Ectodermal cell (in vitro differentiated cells): ENCODE results near the gene CEP70.

Source experiments
- H3K27ac ChIP-seq: 2 replicates; pipeline ENCODE4 v1.7.0; 2013; ENCODE audit warnings: mild to moderate bottlenecking, low read depth, low read length; ENCODE audit not compliant: insufficient read depth, poor library complexity, severe bottlenecking
- H3K27me3 ChIP-seq: 2 replicates; pipeline ENCODE4 v1.7.0; 2013; ENCODE audit warnings: mild to moderate bottlenecking, low read length; ENCODE audit not compliant: insufficient read depth, control insufficient read depth, poor library complexity, severe bottlenecking
- H3K36me3 ChIP-seq: one replicate; pipeline ENCODE4 v1.7.0; 2013; ENCODE audit warnings: low read length; ENCODE audit not compliant: control insufficient read depth, insufficient read depth
- H3K4me1 ChIP-seq: one replicate; pipeline ENCODE4 v1.7.0; 2013; ENCODE audit warnings: low read length; ENCODE audit not compliant: control insufficient read depth, insufficient read depth
- H3K4me3 ChIP-seq: 2 replicates; pipeline ENCODE4 v1.7.0; 2013; ENCODE audit warnings: low read depth, low read length, control low read depth; ENCODE audit not compliant: insufficient read depth
- H3K9me3 ChIP-seq: 2 replicates; pipeline ENCODE4 v1.7.0; 2013; ENCODE audit warnings: mild to moderate bottlenecking, low read length, moderate library complexity; ENCODE audit not compliant: control insufficient read depth
- WGBS, 2 experiments: methylation state at CpG; one replicate each; pipeline ENCODE4 v1.1.7; 2013; ENCODE audit warnings: missing lambda C conversion rate in 2 of 2; 5-methylcytosine and 5-hydroxymethylcytosine counted together

The CEP70 gene

GRCh38 chr3:138464491-138464860 lies 129.6 kb downstream of the CEP70 start:
- H3K27ac ChIP-seq = no peak overlapping the region
- no peaks in the 10 kb centered on the region for H3K36me3 ChIP-seq
- H3K9me3 ChIP-seq = no peaks in the 10 kb centered on the region
- H3K4me1 ChIP-seq = no peaks in the 10 kb centered on the region
- H3K4me3 ChIP-seq = no peak overlapping the region
- 84 to 86% methylated on average over 2 of the region's 2 CpGs for WGBS, 2 experiments
- H3K27me3 ChIP-seq = no peaks in the 10 kb centered on the region

- H3K27ac ChIP-seq = no peak overlapping the region
- no peaks in the 10 kb centered on the region for H3K9me3 ChIP-seq
- H3K36me3 ChIP-seq = no peaks in the 10 kb centered on the region
- no peaks in the 10 kb centered on the region for H3K4me1 ChIP-seq
- H3K4me3 ChIP-seq = no peak overlapping the region
- no peaks in the 10 kb centered on the region for H3K27me3 ChIP-seq
- WGBS, 2 experiments = 94 to 95% methylated on average over 6 of the region's 6 CpGs
These were observed 130.2 kb downstream of the CEP70 start for GRCh38 chr3:138463724-138464490.

- Histone ChIP-seq H3K9me3 (no peaks in the 10 kb centered on the region), H3K36me3 (no peaks in the 10 kb centered on the region), H3K4me3 (no peak overlapping the region), H3K4me1 (no peaks in the 10 kb centered on the region), H3K27ac (no peak overlapping the region), H3K27me3 (no peaks in the 10 kb centered on the region)
- 91 to 96% methylated on average over 4 of the region's 4 CpGs for WGBS, 2 experiments
These were observed 132.2 kb downstream of the CEP70 start for GRCh38 chr3:138461896-138462295.

- Histone ChIP-seq H3K27ac (no peak overlapping the region), H3K9me3 (no peaks in the 10 kb centered on the region)
- 80 to 81% methylated on average over 5 of the region's 5 CpGs for WGBS, 2 experiments
These were observed 132.8 kb downstream of the CEP70 start for GRCh38 chr3:138461246-138461645.

GRCh38 chr3:138460536-138461205 lies 133.4 kb downstream of the CEP70 start:
- no peaks in the 10 kb centered on the region for H3K36me3 ChIP-seq
- WGBS, 2 experiments = 89 to 90% methylated on average over 7 of the region's 8 CpGs
- H3K27ac ChIP-seq = no peak overlapping the region
- H3K9me3 ChIP-seq = no peaks in the 10 kb centered on the region
- no peak overlapping the region for H3K4me3 ChIP-seq
- H3K27me3 ChIP-seq = no peaks in the 10 kb centered on the region
- H3K4me1 ChIP-seq = no peaks in the 10 kb centered on the region

More at GRCh38 chr3:138461246-138461645, 132.8 kb downstream of the CEP70 start:
- H3K4me1 ChIP-seq = no peaks in the 10 kb centered on the region
- H3K36me3 ChIP-seq = no peaks in the 10 kb centered on the region
- H3K4me3 ChIP-seq = no peak overlapping the region
- H3K27me3 ChIP-seq = no peaks in the 10 kb centered on the region

- Histone ChIP-seq H3K27me3 (no peaks in the 10 kb centered on the region), H3K27ac (no peak overlapping the region), H3K9me3 (no peaks in the 10 kb centered on the region), H3K4me1 (no peaks in the 10 kb centered on the region), H3K36me3 (no peaks in the 10 kb centered on the region), H3K4me3 (no peak overlapping the region)
- 90 to 91% methylated on average over 15 of the region's 15 CpGs for WGBS, 2 experiments
These were observed 134.2 kb downstream of the CEP70 start for GRCh38 chr3:138459619-138460535.

- WGBS, 2 experiments = 92 to 93% methylated on average over 9 of the region's 9 CpGs
- H3K9me3 ChIP-seq = no peaks in the 10 kb centered on the region
These were observed 135.1 kb downstream of the CEP70 start for GRCh38 chr3:138458774-138459499.

GRCh38 chr3:138457863-138458735 lies 136.0 kb downstream of the CEP70 start:
- Histone ChIP-seq H3K27me3 (no peaks in the 10 kb centered on the region), H3K27ac (no peak overlapping the region), H3K4me3 (no peak overlapping the region), H3K9me3 (no peaks in the 10 kb centered on the region), H3K4me1 (no peaks in the 10 kb centered on the region), H3K36me3 (no peaks in the 10 kb centered on the region)
- 83% methylated on average over 11 of the region's 11 CpGs for WGBS, 2 experiments

More at GRCh38 chr3:138458774-138459499, 135.1 kb downstream of the CEP70 start:
- Histone ChIP-seq H3K27me3 (no peaks in the 10 kb centered on the region), H3K27ac (no peak overlapping the region), H3K36me3 (no peaks in the 10 kb centered on the region), H3K4me3 (no peak overlapping the region), H3K4me1 (no peaks in the 10 kb centered on the region)
